ENCODE results near the gene DRC1. TPM values are rescaled to one million over a fixed set of nuclear protein-coding genes. Genes with fewer than 3 reads are reported as not detected.
A peak's percentile ranks its signal among the peaks of the same experiment; 100 is the strongest.
"Not testable (repeated sequence)": the region's sequence is repeated elsewhere in the genome, so short reads cannot be mapped to it uniquely, and the experiment has no call there.

The DRC1 gene
- total RNA-seq, 1 donor from 2014 or later, result not detected

- no peak for ATAC-seq
- intact Hi-C loops (cut with micrococcal nuclease), result no loop called here
- DNase-seq, result no peak
Observed at GRCh38 chr2:26459991-26460612, 58.4 kb downstream of the DRC1 start.

- DNase-seq (no peak), ATAC-seq (no peak)
- intact Hi-C loops (cut with micrococcal nuclease), result no loop called here
Observed at GRCh38 chr2:26460613-26461031, 58.9 kb downstream of the DRC1 start.

- no peak for ATAC-seq
- intact Hi-C loops (cut with micrococcal nuclease), result no loop called here
- DNase-seq, result no peak
Observed at GRCh38 chr2:26461601-26462023, 59.9 kb downstream of the DRC1 start.

GRCh38 chr2:26462100-26462499 lies 60.4 kb downstream of the DRC1 start:
- no peak for ATAC-seq
- intact Hi-C loops (cut with micrococcal nuclease), result no loop called here
- no peak for DNase-seq

- DNase-seq (peak; percentile 49), ATAC-seq (peak; percentile 79)
Observed at GRCh38 chr2:26462511-26463243, 61.0 kb downstream of the DRC1 start.

GRCh38 chr2:26463244-26464192 lies 61.8 kb downstream of the DRC1 start:
- ATAC-seq, result no peak

More at GRCh38 chr2:26462511-26463243, 61.0 kb downstream of the DRC1 start:
- intact Hi-C loops (cut with micrococcal nuclease), result no loop called here

GRCh38 chr2:26464390-26465265 lies 62.9 kb downstream of the DRC1 start:
- no peak for DNase-seq
- intact Hi-C loops (cut with micrococcal nuclease), result no loop called here
- ATAC-seq, result no peak

More at GRCh38 chr2:26463244-26464192, 61.8 kb downstream of the DRC1 start:
- DNase-seq, result no peak
- intact Hi-C loops (cut with micrococcal nuclease), result no loop called here

- no peak for DNase-seq
- ATAC-seq, result no peak
- intact Hi-C loops (cut with micrococcal nuclease), result no loop called here
Observed at GRCh38 chr2:26465266-26465925, 63.7 kb downstream of the DRC1 start.

- ATAC-seq (no peak), DNase-seq (no peak)
- intact Hi-C loops (cut with micrococcal nuclease), result no loop called here
Observed at GRCh38 chr2:26465981-26466471, 64.3 kb downstream of the DRC1 start.

GRCh38 chr2:26466662-26467310 lies 65.1 kb downstream of the DRC1 start:
- ATAC-seq (no peak), DNase-seq (no peak)
- intact Hi-C loops (cut with micrococcal nuclease), result no loop called here

- DNase-seq; intact Hi-C loops (cut with micrococcal nuclease); ATAC-seq: not testable (repeated sequence)
Observed at GRCh38 chr2:26468544-26468943, 66.8 kb downstream of the DRC1 start.

- intact Hi-C loops (cut with micrococcal nuclease), result no loop called here
- DNase-seq (peak; percentile 51), ATAC-seq (no peak)
Observed at GRCh38 chr2:26469092-26469710, 67.5 kb downstream of the DRC1 start.

GRCh38 chr2:26469955-26470354 lies 68.2 kb downstream of the DRC1 start:
- intact Hi-C loops (cut with micrococcal nuclease), result no loop called here
- no peak for DNase-seq
- no peak for ATAC-seq

GRCh38 chr2:26470601-26471260 lies 69.0 kb downstream of the DRC1 start:
- ATAC-seq (no peak), DNase-seq (no peak)
- intact Hi-C loops (cut with micrococcal nuclease), result no loop called here

- DNase-seq, result no peak
- ATAC-seq, result no peak
Observed at GRCh38 chr2:26471289-26471688, 69.6 kb downstream of the DRC1 start.

GRCh38 chr2:26471766-26472706 lies 70.3 kb downstream of the DRC1 start:
- intact Hi-C loops (cut with micrococcal nuclease), result no loop called here
- DNase-seq, result no peak
- no peak for ATAC-seq

More at GRCh38 chr2:26471289-26471688, 69.6 kb downstream of the DRC1 start:
- intact Hi-C loops (cut with micrococcal nuclease), result no loop called here
